IPS-18a (cell line): ENCODE results near the gene CD300A.
"Not testable (repeated sequence)": the region's sequence is repeated elsewhere in the genome, so short reads cannot be mapped to it uniquely, and the experiment has no call there.

Experiments
- H3K27ac ChIP-seq: one replicate; pipeline ENCODE4 v1.5.1; 2013; ENCODE audit warnings: low read length
- H3K27me3 ChIP-seq: one replicate; pipeline ENCODE4 v1.6.1; 2013; ENCODE audit warnings: mild to moderate bottlenecking, low read length; ENCODE audit not compliant: control insufficient read depth, insufficient read depth
- H3K36me3 ChIP-seq: one replicate; pipeline ENCODE4 v1.6.1; 2013; ENCODE audit warnings: low read depth, low read length; ENCODE audit not compliant: control insufficient read depth
- H3K4me1 ChIP-seq: one replicate; pipeline ENCODE4 v1.6.1; 2013; ENCODE audit warnings: low read depth, low read length; ENCODE audit not compliant: control insufficient read depth
- H3K4me3 ChIP-seq: one replicate; pipeline ENCODE4 v1.5.1; 2013; ENCODE audit warnings: low read length
- H3K9ac ChIP-seq: one replicate; pipeline ENCODE4 v1.6.1; 2013; ENCODE audit warnings: mild to moderate bottlenecking, low read length, moderate library complexity
- H3K9me3 ChIP-seq: one replicate; pipeline ENCODE4 v1.6.1; 2013; ENCODE audit warnings: low read depth, low read length; ENCODE audit not compliant: control insufficient read depth

The CD300A gene

GRCh38 chr17:74515941-74516340 lies 49.5 kb downstream of the CD300A start:
- Histone ChIP-seq H3K27ac (no peak overlapping the region), H3K4me3 (no peak overlapping the region), H3K36me3 (no peaks in the 10 kb centered on the region), H3K4me1 (no peaks in the 10 kb centered on the region), H3K9ac (no peak overlapping the region), H3K9me3 (peaks cover 12% of the 10 kb centered on the region), H3K27me3 (no peaks in the 10 kb centered on the region)

GRCh38 chr17:74516561-74517328 lies 50.3 kb downstream of the CD300A start:
- Histone ChIP-seq H3K36me3 (no peaks in the 10 kb centered on the region), H3K9me3 (peaks cover 12% of the 10 kb centered on the region), H3K4me3 (no peak overlapping the region), H3K9ac (no peak overlapping the region), H3K4me1 (no peaks in the 10 kb centered on the region), H3K27me3 (no peaks in the 10 kb centered on the region), H3K27ac (no peak overlapping the region)

- not testable (repeated sequence) for H3K36me3 ChIP-seq, H3K9ac ChIP-seq, H3K4me1 ChIP-seq, H3K4me3 ChIP-seq, H3K27ac ChIP-seq, H3K27me3 ChIP-seq
- peaks cover 12% of the 10 kb centered on the region for H3K9me3 ChIP-seq
Measured at GRCh38 chr17:74518413-74518981, 52.1 kb downstream of the CD300A start.

DNA sequence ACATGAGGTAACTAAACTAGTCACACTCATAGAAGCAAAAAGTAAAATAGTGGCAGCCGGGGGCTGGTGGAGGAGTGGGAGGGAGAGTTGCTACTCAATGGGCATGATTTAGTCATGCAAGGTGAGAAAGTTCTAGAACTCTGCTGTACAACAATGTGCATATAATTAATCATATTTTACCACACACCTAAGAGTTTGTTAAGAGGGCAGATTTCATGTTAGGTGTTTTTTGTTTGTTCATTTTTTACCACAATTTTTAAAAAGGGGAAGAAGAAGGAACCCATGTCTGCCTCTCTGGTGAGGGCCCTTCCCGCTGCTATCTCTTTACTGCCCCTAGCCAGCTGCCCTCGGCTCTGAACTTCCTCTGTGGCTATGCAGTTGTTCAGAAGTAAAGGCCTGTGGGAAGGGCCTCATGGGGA lies 53.6 kb downstream of the CD300A start:
- Histone ChIP-seq H3K27ac (no peak overlapping the region), H3K36me3 (no peaks in the 10 kb centered on the region), H3K27me3 (no peaks in the 10 kb centered on the region), H3K9me3 (peaks cover under 1% of the 10 kb centered on the region), H3K9ac (no peak overlapping the region), H3K4me1 (no peaks in the 10 kb centered on the region), H3K4me3 (no peak overlapping the region)

GRCh38 chr17:74520790-74521480 lies 54.5 kb downstream of the CD300A start:
- no peaks in the 10 kb centered on the region for H3K4me1 ChIP-seq
- H3K4me3 ChIP-seq: no peak overlapping the region
- no peaks in the 10 kb centered on the region for H3K27me3 ChIP-seq
- no peak overlapping the region for H3K27ac ChIP-seq
- no peak overlapping the region for H3K9ac ChIP-seq
- no peaks in the 10 kb centered on the region for H3K36me3 ChIP-seq
- no peaks in the 10 kb centered on the region for H3K9me3 ChIP-seq

GRCh38 chr17:74521701-74522201 lies 55.3 kb downstream of the CD300A start:
- Histone ChIP-seq H3K4me1 (no peaks in the 10 kb centered on the region), H3K27me3 (no peaks in the 10 kb centered on the region), H3K9ac (no peak overlapping the region), H3K27ac (no peak overlapping the region), H3K36me3 (no peaks in the 10 kb centered on the region), H3K9me3 (no peaks in the 10 kb centered on the region), H3K4me3 (no peak overlapping the region)

GRCh38 chr17:74522381-74523105 lies 56.1 kb downstream of the CD300A start:
- Histone ChIP-seq H3K27me3 (peaks cover 3% of the 10 kb centered on the region), H3K4me1 (no peaks in the 10 kb centered on the region), H3K4me3 (no peak overlapping the region), H3K36me3 (no peaks in the 10 kb centered on the region), H3K9ac (no peak overlapping the region), H3K9me3 (no peaks in the 10 kb centered on the region), H3K27ac (no peak overlapping the region)

DNA sequence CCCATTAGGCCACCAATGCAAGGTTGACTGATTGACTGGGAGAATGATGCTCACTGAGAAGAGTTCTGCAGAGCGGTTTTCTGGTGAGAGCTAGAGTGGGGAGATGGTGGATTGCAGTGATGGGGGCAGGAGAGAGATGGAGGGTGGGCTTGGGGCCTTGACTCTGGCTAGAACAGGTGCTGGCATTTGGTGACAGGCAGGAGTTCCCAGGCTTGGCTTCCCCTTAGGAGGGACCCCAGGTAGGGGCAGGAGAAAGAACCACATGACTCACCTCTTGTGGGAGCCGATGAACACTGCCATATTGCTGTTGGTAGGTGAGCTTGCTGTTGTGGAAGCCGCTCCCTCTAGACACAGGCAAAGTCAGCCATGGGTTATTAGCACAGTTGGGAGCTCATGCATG lies 56.9 kb downstream of the CD300A start:
- Histone ChIP-seq H3K27me3 (peaks cover 5% of the 10 kb centered on the region), H3K27ac (no peak overlapping the region), H3K9ac (no peak overlapping the region), H3K9me3 (no peaks in the 10 kb centered on the region), H3K4me3 (no peak overlapping the region), H3K4me1 (no peaks in the 10 kb centered on the region), H3K36me3 (no peaks in the 10 kb centered on the region)

DNA sequence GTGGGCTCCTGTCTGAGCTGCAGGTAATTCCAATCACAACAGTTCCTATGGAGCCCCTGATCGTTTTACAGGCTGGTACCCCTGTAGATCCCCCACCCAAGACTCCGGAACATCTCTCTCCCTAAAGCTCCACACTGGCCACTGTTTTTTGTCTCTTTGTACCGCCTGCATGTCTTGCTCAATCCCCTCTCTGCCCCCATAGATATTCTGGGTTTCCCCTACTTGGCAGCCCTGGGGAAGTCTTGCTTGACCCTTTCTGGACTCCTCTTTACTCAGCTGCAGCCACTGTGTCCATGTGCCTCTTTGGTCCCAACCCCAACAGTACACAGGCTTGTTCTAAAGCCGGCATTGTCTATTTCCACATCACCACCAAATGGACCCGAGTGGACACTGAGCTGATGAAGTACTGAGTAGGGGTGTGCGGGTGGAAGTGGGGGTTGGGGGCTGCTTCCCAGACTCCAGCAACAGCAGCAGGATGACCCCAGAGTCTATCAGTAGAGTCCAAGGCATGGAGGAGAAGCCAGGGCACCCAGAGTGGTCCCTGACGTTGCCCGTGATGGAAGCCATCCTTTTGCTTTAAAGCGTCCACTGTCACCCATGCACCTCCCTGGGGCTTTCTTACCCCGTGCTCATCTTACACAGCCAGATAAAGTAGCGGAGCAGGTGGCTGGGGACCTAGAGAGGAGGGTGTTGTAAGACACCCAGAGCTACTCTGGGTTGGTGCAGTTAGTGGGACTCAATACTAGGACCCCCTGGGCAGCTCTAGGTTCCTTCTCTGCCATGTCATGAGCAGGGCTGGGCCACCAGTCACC lies 58.4 kb downstream of the CD300A start:
- Histone ChIP-seq H3K9ac (no peak overlapping the region), H3K27me3 (peaks cover 5% of the 10 kb centered on the region), H3K9me3 (no peaks in the 10 kb centered on the region), H3K36me3 (no peaks in the 10 kb centered on the region), H3K4me1 (no peaks in the 10 kb centered on the region), H3K4me3 (no peak overlapping the region), H3K27ac (no peak overlapping the region)

- Histone ChIP-seq H3K9ac (no peak overlapping the region), H3K9me3 (no peaks in the 10 kb centered on the region), H3K36me3 (no peaks in the 10 kb centered on the region), H3K27ac (no peak overlapping the region), H3K4me3 (no peak overlapping the region), H3K27me3 (peaks cover 5% of the 10 kb centered on the region), H3K4me1 (no peaks in the 10 kb centered on the region)
Measured at GRCh38 chr17:74525465-74525725, 59.0 kb downstream of the CD300A start.

DNA sequence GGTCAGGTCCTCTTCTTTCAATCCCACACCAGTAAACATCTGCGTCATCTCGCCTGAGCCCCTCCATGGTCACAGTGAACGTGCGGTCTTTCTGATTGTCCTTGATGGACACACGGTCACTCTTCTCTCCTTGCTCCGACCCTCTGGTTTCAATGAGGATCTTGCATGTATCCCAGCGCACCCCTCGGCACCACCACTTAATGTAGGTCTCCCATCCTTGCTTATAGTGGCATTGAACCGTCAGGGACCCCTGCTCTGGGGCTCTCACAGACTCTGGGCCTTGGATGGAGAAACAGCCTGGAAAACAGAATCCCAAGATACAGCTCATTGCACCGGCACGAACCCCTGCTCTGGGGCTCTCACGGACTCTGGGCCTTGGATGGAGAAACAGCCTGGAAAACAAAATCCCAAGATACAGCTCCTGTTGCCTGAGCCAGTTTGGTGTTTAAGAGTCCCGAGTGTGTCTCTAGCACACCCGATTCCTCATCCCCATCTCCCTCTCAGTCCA lies 59.4 kb downstream of the CD300A start:
- Histone ChIP-seq H3K4me3 (no peak overlapping the region), H3K27me3 (peaks cover 5% of the 10 kb centered on the region), H3K36me3 (no peaks in the 10 kb centered on the region), H3K9ac (no peak overlapping the region), H3K9me3 (no peaks in the 10 kb centered on the region), H3K27ac (no peak overlapping the region), H3K4me1 (no peaks in the 10 kb centered on the region)
